Transverse colon (tissue), 3 donors: Measurements from ENCODE around the gene TMEM156.

ENCODE experiments used
- CTCF ChIP-seq, 5 experiments: fragments of 200-600 bp in 3 of 5; fragments of 450-650 bp in 2 of 5; sonication (generic) in 3 of 5; IDR thresholded peaks; 1 replicate in 2 of 5; 2 replicates in 3 of 5; pipeline ENCODE4 v1.5.1; 2016 to 2017; ENCODE audit warnings: antibody characterized with exemption in 5 of 5, inconsistent platforms in 3 of 5, mild to moderate bottlenecking in 2 of 5, moderate library complexity in 1 of 5
- EP300 ChIP-seq: sonication (generic); formaldehyde crosslinking; IDR thresholded peaks from one replicate; pipeline ENCODE4 v1.6.1; 2017; ENCODE audit warnings: antibody characterized with exemption, low read depth

GRCh38 chr4:38950159-38950558 lies 82.0 kb downstream of the TMEM156 start:
- no peak for TF ChIP-seq EP300
- no peak for TF ChIP-seq CTCF (IDR thresholded peaks at IDR 0.05)
